ENCODE results near the gene CHURC1.

GRCh38 chr14:64868379-64868778 lies 45.9 kb upstream of the CHURC1 start:
- no peak for TF ChIP-seq EP300 (IDR thresholded peaks at IDR 0.05)
- TF ChIP-seq CTCF (IDR thresholded peaks at IDR 0.05), result no peak
- no peak for TF ChIP-seq POLR2AphosphoS5 (IDR thresholded peaks at IDR 0.05)
- TF ChIP-seq POLR2A (IDR thresholded peaks at IDR 0.05), result no peak
